ENCODE data around the gene CDH23.

- TF ChIP-seq SNAI2 (CRISPR knock-in tag; IDR thresholded peaks at IDR 0.05) (no peak), ARNTL (CRISPR knock-in tag; IDR thresholded peaks at IDR 0.05; ENCODE audit: borderline replicate concordance, low read depth) (no peak), BACH2 (CRISPR knock-in tag; IDR thresholded peaks at IDR 0.05; ENCODE audit: borderline replicate concordance) (no peak), CSDC2 (CRISPR knock-in tag; IDR thresholded peaks at IDR 0.05) (no peak), TSHZ2 (CRISPR knock-in tag; IDR thresholded peaks at IDR 0.05) (no peak)
These were observed 244.7 kb downstream of the CDH23 start for GRCh38 chr10:71641449-71641848.
